K562 (cell line): ENCODE measurements around the gene TNNT1. TPM values are rescaled to one million over a fixed set of nuclear protein-coding genes. Genes with fewer than 3 reads are reported as not detected.

Experiments used
- CBX8 ChIP-seq: fragments of 200-600 bp; sonication (generic); IDR thresholded peaks from 2 replicates; pipeline ENCODE4 v1.6.1; 2012; ENCODE audit warnings: borderline replicate concordance, mixed run types, low read depth, mild to moderate bottlenecking, moderate library complexity, mixed read lengths, low read length, control low read depth, inconsistent platforms; ENCODE audit not compliant: poor library complexity, severe bottlenecking; ENCODE audit errors: extremely low read depth
- CEBPG ChIP-seq, 3 experiments: fragments of 200-800 bp in 1 of 3; sonication (Bioruptor generic) in 1 of 3; sonication (generic) in 1 of 3; formaldehyde crosslinking in 1 of 3; IDR thresholded peaks in 2 of 3; conservative IDR thresholded peaks in 1 of 3; 2 replicates each; pipeline versions ENCODE4 v1.6.1 to v1.8.0; 2016 to 2022; ENCODE audit warnings: missing compliant biosample characterization in 2 of 3, missing genetic modification characterization in 2 of 3, mild to moderate bottlenecking in 1 of 3, missing genetic modification reagents in 1 of 3
- E2F8 ChIP-seq: fragments of 450-650 bp; IDR thresholded peaks from 2 replicates; pipeline ENCODE4 v1.7.1; 2018; ENCODE audit warnings: mild to moderate bottlenecking, low read depth; ENCODE audit not compliant: partially characterized antibody
- HMBOX1 ChIP-seq: sonication (generic); IDR thresholded peaks from 2 replicates; pipeline ENCODE4 v1.6.1; 2016
- HMGXB4 ChIP-seq: sonication (generic); formaldehyde crosslinking; IDR thresholded peaks from 2 replicates; pipeline ENCODE4 v1.8.1; 2023; ENCODE audit warnings: mild to moderate bottlenecking, missing genetic modification reagents
- KAT7 ChIP-seq: sonication (generic); formaldehyde crosslinking; IDR thresholded peaks from 2 replicates; pipeline ENCODE4 v1.8.0; 2022; ENCODE audit warnings: missing genetic modification reagents, mild to moderate bottlenecking, borderline replicate concordance
- KLF16 ChIP-seq: IDR thresholded peaks from 2 replicates; pipeline ENCODE4 v1.6.1; 2016; ENCODE audit warnings: antibody characterized with exemption
- MEIS2 ChIP-seq: fragments of 450-650 bp; IDR thresholded peaks from 2 replicates; pipeline ENCODE4 v1.6.1; 2014; ENCODE audit warnings: mild to moderate bottlenecking; ENCODE audit not compliant: partially characterized antibody
- NR2C2 ChIP-seq, 2 experiments: fragments of 200-800 bp in 1 of 2; sonication (Bioruptor generic) in 1 of 2; sonication (generic) in 1 of 2; formaldehyde crosslinking in 1 of 2; IDR thresholded peaks; 2 replicates each; pipeline versions ENCODE4 v1.6.1 to v1.8.0; 2016 to 2022; ENCODE audit warnings: mild to moderate bottlenecking in 1 of 2, missing compliant biosample characterization in 1 of 2, missing genetic modification characterization in 1 of 2, missing genetic modification reagents in 1 of 2
- PRDM10 ChIP-seq: fragments of 450-650 bp; IDR thresholded peaks from 2 replicates; pipeline ENCODE4 v1.6.1; 2018; ENCODE audit not compliant: partially characterized antibody
- RFX7 ChIP-seq: fragments of 250-450 bp; sonication (Bioruptor Pico); IDR thresholded peaks from 2 replicates; pipeline ENCODE4 v1.5.1; 2021; ENCODE audit warnings: mild to moderate bottlenecking
- SAP30 ChIP-seq: fragments of 200-600 bp; sonication (generic); IDR thresholded peaks from 2 replicates; pipeline ENCODE4 v1.6.1; 2012; ENCODE audit warnings: borderline replicate concordance, low read depth, mild to moderate bottlenecking, moderate library complexity, low read length, control low read depth, inconsistent platforms; ENCODE audit not compliant: insufficient read depth, poor library complexity, severe bottlenecking
- SNIP1 ChIP-seq: fragments of 450-650 bp; IDR thresholded peaks from 2 replicates; pipeline ENCODE4 v1.7.1; 2017; ENCODE audit warnings: low read depth, mild to moderate bottlenecking
- WHSC1 ChIP-seq: IDR thresholded peaks from one replicate; pipeline ENCODE4 v1.6.1; 2012; ENCODE audit warnings: low read length, control low read depth, inconsistent platforms
- ZBTB8A ChIP-seq: fragments of 450-650 bp; IDR thresholded peaks from 2 replicates; pipeline ENCODE4 v1.6.1; 2018; ENCODE audit warnings: mild to moderate bottlenecking, moderate library complexity; ENCODE audit not compliant: partially characterized antibody
- ZNF212 ChIP-seq: fragments of 450-650 bp; formaldehyde crosslinking; IDR thresholded peaks from 2 replicates; pipeline ENCODE4 v1.4.0; 2020; ENCODE audit warnings: mild to moderate bottlenecking
- polyA plus RNA-seq, 8 experiments: library from polyadenylated mRNA; depleted of rRNA in 4 of 8; stranded (reverse) in 5 of 8; unstranded in 3 of 8; fragments of >200 nt; fragmentation: Nextera tagmentation in 2 of 8; fragmentation: Illumina TruSeq in 1 of 8; extraction: Ambion mirVana in 2 of 8; extraction: Trizol in 1 of 8; gene quantifications; 2 replicates each; pipeline versions ENCODE4 v1.2.1 to v1.2.3, GENCODE V29; 2011 to 2014; ENCODE audit warnings: inconsistent platforms in 1 of 8, missing spikeins in 1 of 8
- total RNA-seq, 7 experiments: library from RNA; depleted of rRNA in 6 of 7; stranded (reverse); fragments of >200 nt in 6 of 7; fragmentation: Illumina TruSeq in 2 of 7; extraction: Trizol in 2 of 7; gene quantifications; 2 replicates each; pipeline versions ENCODE4 v1.2.1 to v1.2.3, GENCODE V29; 2011 to 2021; ENCODE audit warnings: low replicate concordance in 1 of 7

Gene TNNT1
- total and polyA plus RNA-seq, 9 of the 15 experiments (the other 6 are each of a cell fraction or from before 2014, with no cell fraction given): 31.8 to 390 (median 227) TPM

- TF ChIP-seq SAP30: no peak
- no peak for TF ChIP-seq HMBOX1
- no peak for TF ChIP-seq CEBPG (CRISPR knock-in tag; IDR thresholded peaks at IDR 0.05)
- TF ChIP-seq CEBPG (tag; conservative IDR thresholded peaks at IDR 0.05 in 1 of 2, IDR thresholded peaks at IDR 0.05 in 1 of 2): no peak
- no peak for TF ChIP-seq ZNF212
- TF ChIP-seq HMGXB4 (CRISPR knock-in tag): no peak
- TF ChIP-seq PRDM10: peak; percentile 40
- TF ChIP-seq RFX7: no peak
- no peak for TF ChIP-seq CBX8
- TF ChIP-seq WHSC1: no peak
- TF ChIP-seq E2F8: no peak
- TF ChIP-seq NR2C2 (CRISPR knock-in tag; IDR thresholded peaks at IDR 0.05): peak; percentile 6; the same call in 1 of the 2 replicates
- peak; percentile 35; the same call in 1 of the 2 replicates for TF ChIP-seq NR2C2 (tag; IDR thresholded peaks at IDR 0.05)
- no peak for TF ChIP-seq MEIS2
- no peak for TF ChIP-seq KLF16
- TF ChIP-seq KAT7 (CRISPR knock-in tag): no peak
- no peak for TF ChIP-seq SNIP1
- no peak for TF ChIP-seq ZBTB8A
These were observed 30.0 kb upstream of the TNNT1 start (continued) for GRCh38 chr19:55178781-55179599.
